ENCODE results near the gene ZNF431.

- TF ChIP-seq CTCF (IDR thresholded peaks at IDR 0.05) (no peak), POLR2A (IDR thresholded peaks at IDR 0.05; ENCODE audit: low read depth) (no peak), POLR2AphosphoS5 (IDR thresholded peaks at IDR 0.05) (no peak)
Measured at GRCh38 chr19:21126078-21126477, 15.8 kb upstream of the ZNF431 start.
